HS-5 (cell line): ENCODE data around the gene SF3B3.
"Not testable (repeated sequence)": the region's sequence is repeated elsewhere in the genome, so short reads cannot be mapped to it uniquely, and the experiment has no call there.

Experiments
- DNase-seq: peaks from one replicate; pipeline ENCODE4 v3.0.0-alpha.2; 2012; ENCODE audit warnings: low read depth

The SF3B3 gene

GRCh38 chr16:70511833-70512232 is 11.8 kb upstream of the SF3B3 start:
- DNase-seq: no peak

- peak; percentile 88 for DNase-seq
Observed at GRCh38 chr16:70512456-70512855, 11.2 kb upstream of the SF3B3 start.

GRCh38 chr16:70520612-70521297 is 2.9 kb upstream of the SF3B3 start:
- peak; percentile 76 for DNase-seq

- no peak for DNase-seq
Observed at GRCh38 chr16:70522216-70523075, 1.2 kb upstream of the SF3B3 start.

GRCh38 chr16:70523076-70523742 is 407 bp upstream of the SF3B3 start, which contains the start of gene COG4:
TSS of gene COG4 (minus strand) at chr16:70523554. CDS start at chr16:70523543, 11 bp downstream.
- peak; percentile 74 for DNase-seq

GRCh38 chr16:70524399-70524825 is 796 bp downstream of the SF3B3 start:
- DNase-seq: not testable (repeated sequence)

GRCh38 chr16:70526403-70526802 is 2.8 kb downstream of the SF3B3 start:
- DNase-seq: no peak

- no peak for DNase-seq
Observed at GRCh38 chr16:70527315-70527996, 3.8 kb downstream of the SF3B3 start.

- DNase-seq: peak; percentile 41
Observed at GRCh38 chr16:70529051-70529777, 5.6 kb downstream of the SF3B3 start.

GRCh38 chr16:70529954-70530353 is 6.3 kb downstream of the SF3B3 start:
- not testable (repeated sequence) for DNase-seq

- no peak for DNase-seq
Observed at GRCh38 chr16:70534971-70535370, 11.4 kb downstream of the SF3B3 start.

GRCh38 chr16:70540994-70541393 is 17.4 kb downstream of the SF3B3 start:
- no peak for DNase-seq

GRCh38 chr16:70544548-70544947 is 20.9 kb downstream of the SF3B3 start:
- DNase-seq: no peak

GRCh38 chr16:70548936-70549335 is 25.3 kb downstream of the SF3B3 start:
- DNase-seq: no peak

- no peak for DNase-seq
Observed at GRCh38 chr16:70550082-70550481, 26.5 kb downstream of the SF3B3 start.

- no peak for DNase-seq
Observed at GRCh38 chr16:70551788-70552187, 28.2 kb downstream of the SF3B3 start.

- no peak for DNase-seq
Observed at GRCh38 chr16:70552675-70553074, 29.1 kb downstream of the SF3B3 start.

GRCh38 chr16:70553645-70554044 is 30.0 kb downstream of the SF3B3 start:
- peak; percentile 57 for DNase-seq

- DNase-seq: no peak
Observed at GRCh38 chr16:70556063-70556462, 32.4 kb downstream of the SF3B3 start.

GRCh38 chr16:70561623-70562022 is 38.0 kb downstream of the SF3B3 start:
- DNase-seq: no peak

- DNase-seq: no peak
Observed at GRCh38 chr16:70563636-70564035, 40.0 kb downstream of the SF3B3 start.
